ENCODE results near the gene SUMO2. TPM values are rescaled to one million over a fixed set of nuclear protein-coding genes. Genes with fewer than 3 reads are reported as not detected.
A peak's percentile ranks its signal among the peaks of the same experiment; 100 is the strongest.

Gene SUMO2
- total and polyA plus RNA-seq, 9 of the 15 experiments (the other 6 are each of a cell fraction or from before 2014, with no cell fraction given): 157 to 733 (median 419) TPM

GRCh38 chr17:75130632-75131277, 52.0 kb downstream of the SUMO2 start (continued):
- TF ChIP-seq, protein P1, sequence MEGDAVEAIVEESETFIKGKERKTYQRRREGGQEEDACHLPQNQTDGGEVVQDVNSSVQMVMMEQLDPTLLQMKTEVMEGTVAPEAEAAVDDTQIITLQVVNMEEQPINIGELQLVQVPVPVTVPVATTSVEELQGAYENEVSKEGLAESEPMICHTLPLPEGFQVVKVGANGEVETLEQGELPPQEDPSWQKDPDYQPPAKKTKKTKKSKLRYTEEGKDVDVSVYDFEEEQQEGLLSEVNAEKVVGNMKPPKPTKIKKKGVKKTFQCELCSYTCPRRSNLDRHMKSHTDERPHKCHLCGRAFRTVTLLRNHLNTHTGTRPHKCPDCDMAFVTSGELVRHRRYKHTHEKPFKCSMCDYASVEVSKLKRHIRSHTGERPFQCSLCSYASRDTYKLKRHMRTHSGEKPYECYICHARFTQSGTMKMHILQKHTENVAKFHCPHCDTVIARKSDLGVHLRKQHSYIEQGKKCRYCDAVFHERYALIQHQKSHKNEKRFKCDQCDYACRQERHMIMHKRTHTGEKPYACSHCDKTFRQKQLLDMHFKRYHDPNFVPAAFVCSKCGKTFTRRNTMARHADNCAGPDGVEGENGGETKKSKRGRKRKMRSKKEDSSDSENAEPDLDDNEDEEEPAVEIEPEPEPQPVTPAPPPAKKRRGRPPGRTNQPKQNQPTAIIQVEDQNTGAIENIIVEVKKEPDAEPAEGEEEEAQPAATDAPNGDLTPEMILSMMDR (IDR thresholded peaks at IDR 0.05 in 2 of 3, conservative IDR thresholded peaks at IDR 0.05 in 1 of 3; ENCODE audit: insufficient read depth in 2 of 3, low read depth in 1 of 3, low read length in 3 of 3): peak; percentile 66 to 81 (median 79)
- TF ChIP-seq ZNF589 (CRISPR knock-in tag; IDR thresholded peaks at IDR 0.05; ENCODE audit: low read depth) (0 out of 2 replicates have a peak, but pooled peaks have one; percentile 36), CTCFL (IDR thresholded peaks at IDR 0.05; ENCODE audit: borderline replicate concordance, insufficient read depth, low read depth, low read length, poor library complexity, severe bottlenecking) (peak; percentile 9), KDM4B (IDR thresholded peaks at IDR 0.05; ENCODE audit: borderline replicate concordance in 2 of 2, low read depth in 1 of 2) (0 out of 4 replicates have a peak, but pooled peaks of 1 of the 2 experiments have one; percentile 45), ZMIZ1 (IDR thresholded peaks at IDR 0.05; ENCODE audit: low read depth in 2 of 2, low read length in 2 of 2) (0 out of 4 replicates have a peak, but pooled peaks of 1 of the 2 experiments have one; percentile 14), TFAP4 (CRISPR knock-in tag; IDR thresholded peaks at IDR 0.05; ENCODE audit: borderline replicate concordance) (peak; percentile 18; the same call in 1 of the 2 replicates), SAP30 (IDR thresholded peaks at IDR 0.05; ENCODE audit: borderline replicate concordance, insufficient read depth, low read depth, low read length, poor library complexity, severe bottlenecking) (peak; percentile 40), MXI1 (IDR thresholded peaks at IDR 0.05; ENCODE audit: low read depth, low read length) (peak; percentile 87), UBTF (IDR thresholded peaks at IDR 0.05; ENCODE audit: borderline replicate concordance in 1 of 2, low read depth in 2 of 2, low read length in 2 of 2) (0 out of 4 replicates have a peak, but pooled peaks of 1 of the 2 experiments have one; percentile 48), ZNF717 (CRISPR knock-in tag; IDR thresholded peaks at IDR 0.05) (no peak)

Data from K562 (cell line).